HepG2 (cell line): ENCODE results near the gene ICAM5. TPM values are rescaled to one million over a fixed set of nuclear protein-coding genes. Genes with fewer than 3 reads are reported as not detected.

Source experiments
- ATAC-seq: fragments of 200-7000 bp; cut with Tn5 transposase; 3 replicates; pipeline ENCODE4 v1.9.1; 2020; ENCODE audit warnings: mild to moderate bottlenecking, moderate library complexity
- BruUV-seq: library from RNA; stranded (reverse); fragments of 400-500 nt; replicated peaks from 2 replicates; lab custom pipeline; 2021; lab: Mats Ljungman, UMichigan
- CTCF ChIA-PET: fragments of 300-600 bp; formaldehyde crosslinking; extraction: SDS; loops from one replicate; lab custom pipeline; 2021; ENCODE audit warnings: low total read pairs, inconsistent platforms, low intra/inter-chr PET ratio; lab: Yijun Ruan, JAX
- POLR2A ChIA-PET: fragments of 350-600 bp; sonication (Branson Sonifier 250); formaldehyde crosslinking; loops from one replicate; lab custom pipeline; 2020; ENCODE audit warnings: antibody characterized with exemption, inconsistent platforms; lab: Yijun Ruan, JAX
- DNase-seq: peaks from one replicate; pipeline ENCODE4 v3.0.0-alpha.2; 2015; ENCODE audit warnings: low spot score
- FAIRE-seq: peaks from 3 replicates; lab custom pipeline; 2011; peaks lifted over from hg19 to GRCh38; lab: Jason Lieb, UNC
- H2AFZ ChIP-seq: one replicate; pipeline ENCODE4 v1.6.1; 2011; ENCODE audit warnings: low read length, inconsistent platforms
- H3K27ac ChIP-seq: fragments of 300-600 bp; 3 replicates; pipeline ENCODE4 v1.8.0; 2011; ENCODE audit warnings: mixed run types, mild to moderate bottlenecking, mixed read lengths, low read length, inconsistent platforms; ENCODE audit not compliant: insufficient read depth; ENCODE audit errors: extremely low read length
- H3K27me3 ChIP-seq, 2 experiments: fragments of 200-600 bp in 1 of 2; 2 replicates in 1 of 2; 3 replicates in 1 of 2; pipeline versions ENCODE4 v1.6.0 to v1.8.0; 2011; ENCODE audit warnings: low read length in 2 of 2, mild to moderate bottlenecking in 2 of 2, moderate library complexity in 2 of 2, inconsistent platforms in 1 of 2; ENCODE audit not compliant: insufficient read depth in 2 of 2, control insufficient read depth in 1 of 2
- H3K36me3 ChIP-seq, 2 experiments: fragments of 200-600 bp in 1 of 2; replicated peaks in 1 of 2; 2 replicates in 1 of 2; 3 replicates in 1 of 2; pipeline versions ENCODE4 v1.5.1 to v1.8.0; 2011; ENCODE audit warnings: low read length in 2 of 2, inconsistent platforms in 1 of 2; ENCODE audit not compliant: insufficient read depth in 2 of 2, control insufficient read depth in 1 of 2
- H3K4me1 ChIP-seq: 2 replicates; pipeline ENCODE4 v1.5.1; 2012; ENCODE audit warnings: low read length, inconsistent platforms; ENCODE audit not compliant: insufficient read depth
- H3K4me2 ChIP-seq: 2 replicates; pipeline ENCODE4 v1.6.0; 2011; ENCODE audit warnings: low read depth, low read length, inconsistent platforms
- H3K4me3 ChIP-seq, 3 experiments: fragments of 200-600 bp in 1 of 3; sonication (generic), shearing (Covaris generic) in 1 of 3; replicated peaks in 1 of 3; 2 replicates each; pipeline ENCODE4 v1.5.1; 2011 to 2016; ENCODE audit warnings: low read length in 3 of 3, inconsistent platforms in 2 of 3, low read depth in 2 of 3, mild to moderate bottlenecking in 2 of 3, control low read depth in 1 of 3, mixed read lengths in 1 of 3; ENCODE audit not compliant: insufficient read depth in 1 of 3
- H3K79me2 ChIP-seq: one replicate; pipeline ENCODE4 v1.6.1; 2011; ENCODE audit warnings: low read length, inconsistent platforms; ENCODE audit not compliant: insufficient read depth
- H3K9ac ChIP-seq: 2 replicates; pipeline ENCODE4 v1.6.0; 2011; ENCODE audit warnings: mild to moderate bottlenecking, low read depth, low read length, inconsistent platforms; ENCODE audit not compliant: insufficient read depth
- H3K9me3 ChIP-seq: 2 replicates; pipeline ENCODE4 v1.5.1; 2012; ENCODE audit warnings: mild to moderate bottlenecking, low read length
- H4K20me1 ChIP-seq: 2 replicates; pipeline ENCODE4 v1.6.0; 2011; ENCODE audit warnings: inconsistent platforms, mild to moderate bottlenecking, low read length, moderate library complexity; ENCODE audit not compliant: insufficient read depth
- ATF4 ChIP-seq, 2 experiments: fragments of 450-650 bp in 1 of 2; sonication (generic) in 1 of 2; formaldehyde crosslinking; IDR thresholded peaks; 2 replicates each; pipeline versions ENCODE4 v1.5.0 to v1.8.0; 2020 to 2022; ENCODE audit warnings: mild to moderate bottlenecking in 1 of 2, missing genetic modification reagents in 1 of 2
- ATF7 ChIP-seq, 2 experiments: fragments of 450-650 bp in 1 of 2; sonication (generic) in 1 of 2; formaldehyde crosslinking in 1 of 2; IDR thresholded peaks; 2 replicates each; pipeline versions ENCODE4 v1.4.0 to v1.6.1; 2016 to 2020; ENCODE audit warnings: antibody characterized with exemption in 1 of 2, mild to moderate bottlenecking in 1 of 2, missing genetic modification reagents in 1 of 2
- ETV6 ChIP-seq: sonication (generic); formaldehyde crosslinking; conservative IDR thresholded peaks from 2 replicates; pipeline ENCODE4 v1.4.0; 2020; ENCODE audit warnings: missing genetic modification reagents
- MEF2D ChIP-seq: sonication (generic); formaldehyde crosslinking; IDR thresholded peaks from 2 replicates; pipeline ENCODE4 v1.5.1; 2020; ENCODE audit warnings: mild to moderate bottlenecking, missing genetic modification reagents
- MIER3 ChIP-seq: IDR thresholded peaks from 2 replicates; pipeline ENCODE4 v1.6.1; 2016; ENCODE audit warnings: missing compliant biosample characterization, borderline replicate concordance
- NAIF1 ChIP-seq: sonication (generic); formaldehyde crosslinking; IDR thresholded peaks from 2 replicates; pipeline ENCODE4 v1.5.0; 2020; ENCODE audit warnings: mild to moderate bottlenecking, missing genetic modification reagents, borderline replicate concordance
- POLR2AphosphoS5 ChIP-seq: IDR thresholded peaks from 2 replicates; pipeline ENCODE4 v1.6.1; 2012; ENCODE audit warnings: low read depth, low read length
- ZFY ChIP-seq: sonication (generic); formaldehyde crosslinking; IDR thresholded peaks from 2 replicates; pipeline ENCODE4 v1.4.0; 2020; ENCODE audit warnings: missing genetic modification reagents
- ZNF235 ChIP-seq: sonication (generic); formaldehyde crosslinking; IDR thresholded peaks from 2 replicates; pipeline ENCODE4 v1.8.1; 2023; ENCODE audit warnings: mild to moderate bottlenecking, missing genetic modification reagents, borderline replicate concordance
- ZNF44 ChIP-seq: sonication (generic); formaldehyde crosslinking; IDR thresholded peaks from 2 replicates; pipeline ENCODE4 v1.5.1; 2020; ENCODE audit warnings: mild to moderate bottlenecking, missing genetic modification reagents
- ZNF660 ChIP-seq: sonication (generic); formaldehyde crosslinking; IDR thresholded peaks from 2 replicates; pipeline ENCODE4 v1.5.1; 2020; ENCODE audit warnings: mild to moderate bottlenecking, low read depth, missing genetic modification reagents, borderline replicate concordance
- ZNF776 ChIP-seq: sonication (generic); formaldehyde crosslinking; IDR thresholded peaks from 2 replicates; pipeline ENCODE4 v1.4.0; 2020; ENCODE audit warnings: mild to moderate bottlenecking, missing genetic modification reagents
- ZNF777 ChIP-seq: sonication (generic); formaldehyde crosslinking; IDR thresholded peaks from 2 replicates; pipeline ENCODE4 v1.4.0; 2020; ENCODE audit warnings: missing genetic modification reagents
- ZNF782 ChIP-seq: sonication (generic); formaldehyde crosslinking; IDR thresholded peaks from 2 replicates; pipeline ENCODE4 v1.4.0; 2020; ENCODE audit warnings: missing genetic modification reagents, mild to moderate bottlenecking, borderline replicate concordance
- WGBS: methylation state at CpG from one replicate; pipeline ENCODE4 v1.1.6; 2017; ENCODE audit warnings: low lambda C conversion rate; 5-methylcytosine and 5-hydroxymethylcytosine counted together
- in situ Hi-C: cut with HindIII; loops from 2 replicates; pipeline ENCODE4 v1.10.0; 2017; ENCODE audit warnings: low pct_unique_long_range_greater_than_20kb; ENCODE audit not compliant: extremely low pct_ligation_motif_present
- intact Hi-C: fragments of 100-400 bp; cut with micrococcal nuclease; formaldehyde crosslinking; loops from one replicate; pipeline ENCODE4 v1.10.0; 2022; ENCODE audit not compliant: unreplicated experiment
- polyA plus RNA-seq, 8 experiments: library from polyadenylated mRNA; depleted of rRNA in 3 of 8; stranded (reverse) in 7 of 8; unstranded in 1 of 8; fragments of >200 nt; fragmentation: Illumina TruSeq in 4 of 8; extraction: Trizol in 4 of 8; gene quantifications; 2 replicates each; pipeline versions ENCODE4 v1.2.1 to v1.2.3, GENCODE V29; 2011 to 2016; ENCODE audit warnings: low read depth in 4 of 8, missing spikeins in 1 of 8, mixed read lengths in 1 of 8; ENCODE audit not compliant: insufficient read depth in 1 of 8
- total RNA-seq, 5 experiments: library from RNA; depleted of rRNA; stranded (reverse); fragments of >200 nt; fragmentation: Illumina TruSeq; extraction: Trizol; gene quantifications; 2 replicates each; pipeline ENCODE4 v1.2.3, GENCODE V29; 2016; ENCODE audit warnings: low read depth in 1 of 5
- TF ChIP-seq, protein P1 (sequence below): sonication (generic); formaldehyde crosslinking; conservative IDR thresholded peaks from 2 replicates; pipeline ENCODE4 v1.4.0; 2020; ENCODE audit warnings: mild to moderate bottlenecking, missing genetic modification reagents, moderate library complexity
- TF ChIP-seq, protein P2 (sequence below): sonication (generic); formaldehyde crosslinking; conservative IDR thresholded peaks from 2 replicates; pipeline ENCODE4 v1.8.0; 2022; ENCODE audit warnings: missing genetic modification reagents

Gene ICAM5
- total and polyA plus RNA-seq, 2 of the 13 experiments (the other 11 are each of a cell fraction or from before 2014, with no cell fraction given) = 0.46 to 1.6 TPM

- H3K27me3 ChIP-seq = no peaks in the 10 kb centered on the region; a peak in 2 of 5 replicates
- BruUV-seq = TSS peak; percentile 48
- H3K9me3 ChIP-seq = no peaks in the 10 kb centered on the region
- in situ Hi-C loops = no loop called here
- POLR2A ChIA-PET = interaction anchor here (1.0 to 5.1 kb wide), 7 partner anchors 18 to 65 kb away, joined by 3 to 24 read pairs (median 3); partner anchors contain the start of genes ICAM1, ICAM4, ICAM5 and RAVER1
- H3K4me3 ChIP-seq = peak within 1 kb of the TSS; percentile 62 to 91 (median 76)
- peak within 1 kb of the TSS; percentile 88 for H3K4me2 ChIP-seq
- DNase-seq = peak; percentile 83
- H3K4me1 ChIP-seq = peaks cover 17% of the 10 kb centered on the region
- peak; percentile 85 for ATAC-seq
- peak; percentile 42 for FAIRE-seq
- H3K27ac ChIP-seq = peak within 1 kb of the TSS; percentile 61
- peaks cover 11 to 29% of the 10 kb centered on the region in 2 experiments for H3K36me3 ChIP-seq
- WGBS = 2% methylated on average over 33 of the region's 55 CpGs
- intact Hi-C loops = no loop called here
- no peaks in the 10 kb centered on the region; the same call in 1 of the 2 replicates for H4K20me1 ChIP-seq
- CTCF ChIA-PET = no interaction called here
- H3K9ac ChIP-seq = peak within 1 kb of the TSS; percentile 82
- H3K79me2 ChIP-seq = peaks cover 5% of the 10 kb centered on the region
- H2AFZ ChIP-seq = peak within 1 kb of the TSS; percentile 88
- TF ChIP-seq ETV6 (CRISPR knock-in tag) (0 out of 2 replicates have a peak, but pooled peaks have one; percentile 22), ZNF777 (no peak), NAIF1 (no peak), ATF4 (CRISPR knock-in tag; IDR thresholded peaks at IDR 0.05) (no peak), ZFY (CRISPR knock-in tag) (peak; percentile 61; the same call in 1 of the 2 replicates), ZNF44 (CRISPR knock-in tag) (peak; percentile 75; the same call in 1 of the 2 replicates), MIER3 (CRISPR knock-in tag) (0 out of 2 replicates have a peak, but pooled peaks have one; percentile 43), ZNF235 (CRISPR knock-in tag) (peak; percentile 21; the same call in 1 of the 2 replicates), ZNF776 (CRISPR knock-in tag) (no peak), ZNF660 (no peak), POLR2AphosphoS5 (peak; percentile 83), MEF2D (CRISPR knock-in tag) (0 out of 2 replicates have a peak, but pooled peaks have one; percentile 21), ATF7 (IDR thresholded peaks at IDR 0.05) (no peak), ATF7 (CRISPR knock-in tag; IDR thresholded peaks at IDR 0.05) (no peak), ZNF782 (CRISPR knock-in tag) (peak; percentile 73; the same call in 1 of the 2 replicates)
- TF ChIP-seq, protein P1, sequence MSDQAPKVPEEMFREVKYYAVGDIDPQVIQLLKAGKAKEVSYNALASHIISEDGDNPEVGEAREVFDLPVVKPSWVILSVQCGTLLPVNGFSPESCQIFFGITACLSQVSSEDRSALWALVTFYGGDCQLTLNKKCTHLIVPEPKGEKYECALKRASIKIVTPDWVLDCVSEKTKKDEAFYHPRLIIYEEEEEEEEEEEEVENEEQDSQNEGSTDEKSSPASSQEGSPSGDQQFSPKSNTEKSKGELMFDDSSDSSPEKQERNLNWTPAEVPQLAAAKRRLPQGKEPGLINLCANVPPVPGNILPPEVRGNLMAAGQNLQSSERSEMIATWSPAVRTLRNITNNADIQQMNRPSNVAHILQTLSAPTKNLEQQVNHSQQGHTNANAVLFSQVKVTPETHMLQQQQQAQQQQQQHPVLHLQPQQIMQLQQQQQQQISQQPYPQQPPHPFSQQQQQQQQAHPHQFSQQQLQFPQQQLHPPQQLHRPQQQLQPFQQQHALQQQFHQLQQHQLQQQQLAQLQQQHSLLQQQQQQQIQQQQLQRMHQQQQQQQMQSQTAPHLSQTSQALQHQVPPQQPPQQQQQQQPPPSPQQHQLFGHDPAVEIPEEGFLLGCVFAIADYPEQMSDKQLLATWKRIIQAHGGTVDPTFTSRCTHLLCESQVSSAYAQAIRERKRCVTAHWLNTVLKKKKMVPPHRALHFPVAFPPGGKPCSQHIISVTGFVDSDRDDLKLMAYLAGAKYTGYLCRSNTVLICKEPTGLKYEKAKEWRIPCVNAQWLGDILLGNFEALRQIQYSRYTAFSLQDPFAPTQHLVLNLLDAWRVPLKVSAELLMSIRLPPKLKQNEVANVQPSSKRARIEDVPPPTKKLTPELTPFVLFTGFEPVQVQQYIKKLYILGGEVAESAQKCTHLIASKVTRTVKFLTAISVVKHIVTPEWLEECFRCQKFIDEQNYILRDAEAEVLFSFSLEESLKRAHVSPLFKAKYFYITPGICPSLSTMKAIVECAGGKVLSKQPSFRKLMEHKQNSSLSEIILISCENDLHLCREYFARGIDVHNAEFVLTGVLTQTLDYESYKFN (CRISPR knock-in tag) = peak; percentile 41; the same call in 1 of the 2 replicates
- TF ChIP-seq, protein P2, sequence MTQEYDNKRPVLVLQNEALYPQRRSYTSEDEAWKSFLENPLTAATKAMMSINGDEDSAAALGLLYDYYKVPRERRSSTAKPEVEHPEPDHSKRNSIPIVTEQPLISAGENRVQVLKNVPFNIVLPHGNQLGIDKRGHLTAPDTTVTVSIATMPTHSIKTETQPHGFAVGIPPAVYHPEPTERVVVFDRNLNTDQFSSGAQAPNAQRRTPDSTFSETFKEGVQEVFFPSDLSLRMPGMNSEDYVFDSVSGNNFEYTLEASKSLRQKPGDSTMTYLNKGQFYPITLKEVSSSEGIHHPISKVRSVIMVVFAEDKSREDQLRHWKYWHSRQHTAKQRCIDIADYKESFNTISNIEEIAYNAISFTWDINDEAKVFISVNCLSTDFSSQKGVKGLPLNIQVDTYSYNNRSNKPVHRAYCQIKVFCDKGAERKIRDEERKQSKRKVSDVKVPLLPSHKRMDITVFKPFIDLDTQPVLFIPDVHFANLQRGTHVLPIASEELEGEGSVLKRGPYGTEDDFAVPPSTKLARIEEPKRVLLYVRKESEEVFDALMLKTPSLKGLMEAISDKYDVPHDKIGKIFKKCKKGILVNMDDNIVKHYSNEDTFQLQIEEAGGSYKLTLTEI (CRISPR knock-in tag) = no peak
Observed at GRCh38 chr19:10315335-10316214, 25.8 kb downstream of the ICAM5 start, which contains the start of gene FDX2. FDX2 (minus strand) TSS chr19:10316015; CDS start chr19:10315996, 19 bp downstream.
